GM19395 (cell line): ENCODE data around the gene FOCAD.

Experiments used
- ATAC-seq: cut with Tn5 transposase; IDR thresholded peaks from one replicate; pipeline ENCODE4 v1.9.1; 2021; ENCODE audit warnings: mild to moderate bottlenecking, moderate library complexity; ENCODE audit not compliant: unreplicated experiment

FOCAD gene

GRCh38 chr9:20681467-20681866 is 2.6 kb upstream of the FOCAD start:
- no peak for ATAC-seq

- ATAC-seq, result peak; percentile 26
These were observed 566 bp upstream of the FOCAD start for GRCh38 chr9:20683351-20684034.

- no peak for ATAC-seq
These were observed 1.0 kb downstream of the FOCAD start for GRCh38 chr9:20684875-20685696.

- no peak for ATAC-seq
These were observed 1.7 kb downstream of the FOCAD start for GRCh38 chr9:20685769-20686168.

DNA sequence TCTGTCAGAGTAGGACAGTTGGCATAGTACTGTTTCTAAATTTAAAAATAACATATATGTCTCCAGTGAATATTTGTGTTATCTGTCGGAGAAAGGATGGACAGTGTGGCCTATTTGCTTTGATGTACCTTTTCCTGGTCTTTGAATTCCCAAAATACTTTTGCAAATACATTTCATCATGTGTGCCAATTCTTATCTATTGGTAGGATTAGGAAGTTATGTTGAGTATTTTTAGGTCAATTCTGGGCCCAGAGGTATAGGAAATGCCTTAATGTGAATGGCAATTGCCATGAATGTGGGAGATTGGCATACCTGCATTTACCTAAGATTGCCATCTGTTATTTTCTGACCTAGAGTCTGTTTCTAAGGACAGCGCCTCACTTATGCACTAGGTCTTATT is 5.8 kb downstream of the FOCAD start:
- no peak for ATAC-seq

- no peak for ATAC-seq
These were observed 8.5 kb downstream of the FOCAD start for GRCh38 chr9:20692554-20692953.

- no peak for ATAC-seq
These were observed 9.0 kb downstream of the FOCAD start for GRCh38 chr9:20693068-20693467.

GRCh38 chr9:20694248-20694647 is 10.2 kb downstream of the FOCAD start:
- ATAC-seq, result no peak

- no peak for ATAC-seq
These were observed 13.1 kb downstream of the FOCAD start for GRCh38 chr9:20697021-20697719.

- ATAC-seq, result no peak
These were observed 14.7 kb downstream of the FOCAD start for GRCh38 chr9:20698782-20699181.

- no peak for ATAC-seq
These were observed 17.0 kb downstream of the FOCAD start for GRCh38 chr9:20701060-20701459.

GRCh38 chr9:20702570-20702969 is 18.5 kb downstream of the FOCAD start:
- no peak for ATAC-seq

- no peak for ATAC-seq
These were observed 19.1 kb downstream of the FOCAD start for GRCh38 chr9:20703146-20703545.

- no peak for ATAC-seq
These were observed 23.6 kb downstream of the FOCAD start for GRCh38 chr9:20707708-20708107.

- no peak for ATAC-seq
These were observed 29.1 kb downstream of the FOCAD start for GRCh38 chr9:20713172-20713571.

GRCh38 chr9:20714442-20715415 is 30.7 kb downstream of the FOCAD start:
- no peak for ATAC-seq

- ATAC-seq, result no peak
These were observed 38.2 kb downstream of the FOCAD start for GRCh38 chr9:20722221-20722620.

DNA sequence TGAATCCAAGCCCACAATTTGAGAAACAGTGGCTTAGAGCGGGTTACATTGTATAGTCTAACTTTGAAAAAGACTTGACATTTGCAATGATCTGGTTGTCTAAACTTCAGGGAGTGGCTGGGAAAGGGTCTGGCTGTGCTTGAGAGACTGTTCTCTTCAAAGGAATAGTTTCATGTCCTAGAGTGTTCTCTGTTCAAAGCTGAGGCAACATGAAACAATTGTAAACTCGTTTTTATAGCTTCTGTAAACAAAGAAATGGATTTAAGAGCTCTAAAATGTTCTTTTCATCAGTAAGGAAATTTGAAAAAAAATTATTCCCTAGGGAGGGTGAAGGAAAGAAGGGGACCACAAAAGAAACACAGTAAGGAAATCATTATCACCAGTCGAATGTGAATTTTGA is 41.6 kb downstream of the FOCAD start:
- ATAC-seq, result no peak

DNA sequence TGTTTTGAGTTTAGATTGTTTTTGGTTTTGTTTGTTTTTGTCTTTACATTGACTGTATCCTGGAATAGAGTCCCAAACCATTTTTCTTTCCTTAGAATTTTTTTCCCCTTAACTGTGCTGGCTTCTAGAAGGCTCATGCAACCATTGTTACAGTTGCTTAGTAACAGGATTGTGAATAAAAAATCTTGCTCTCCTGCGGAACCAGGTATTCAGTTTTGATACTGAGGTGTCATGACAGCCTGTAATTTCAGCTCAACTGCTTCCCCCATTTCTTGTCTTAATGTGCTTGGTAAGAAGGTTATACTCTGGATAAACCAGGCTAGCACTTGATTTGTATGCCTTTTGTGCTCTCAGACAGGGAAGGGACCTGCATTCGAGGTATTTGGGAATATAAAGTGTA is 42.1 kb downstream of the FOCAD start:
- ATAC-seq, result no peak

DNA sequence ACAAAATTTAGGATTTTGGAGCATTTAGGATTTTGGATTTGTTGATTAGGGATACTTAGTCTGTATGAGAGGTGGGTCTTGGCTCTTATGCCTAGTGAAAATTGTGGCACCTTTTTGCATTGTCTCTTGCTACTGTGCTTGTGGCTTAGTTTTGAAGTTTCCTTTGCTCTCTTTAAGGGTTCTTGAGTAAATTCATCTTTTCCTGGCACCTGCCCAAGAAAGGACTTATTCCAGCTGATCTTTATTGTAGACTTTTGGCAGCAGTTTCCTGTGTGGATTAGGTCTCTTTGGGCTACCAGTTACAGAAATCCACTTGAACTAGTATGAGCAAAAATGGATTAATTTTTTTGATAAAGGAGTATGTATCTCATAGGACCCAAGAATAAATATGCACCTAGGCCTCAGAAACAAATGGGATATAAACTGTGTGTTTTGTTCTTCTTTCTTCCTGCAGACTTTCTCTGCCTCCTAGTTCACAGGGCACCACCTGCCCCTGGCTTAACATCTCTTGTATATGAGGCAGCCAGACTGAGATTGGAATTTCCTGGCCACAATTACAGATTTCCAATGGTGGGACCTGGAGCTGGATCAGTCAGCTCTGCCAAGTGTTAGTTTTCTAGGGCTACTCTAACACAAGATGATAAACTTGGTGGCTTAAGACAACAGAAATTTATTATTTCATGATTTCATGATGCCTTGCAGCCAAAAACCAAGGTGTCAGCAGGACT is 44.6 kb downstream of the FOCAD start:
- no peak for ATAC-seq
